GM12878 (cell line): ENCODE results near the gene SIX3. TPM values are rescaled to one million over a fixed set of nuclear protein-coding genes. Genes with fewer than 3 reads are reported as not detected.

Source experiments
- ATAC-seq: fragments of 200-7000 bp; cut with Tn5 transposase; 3 replicates; pipeline ENCODE4 v1.9.1; 2020; ENCODE audit warnings: mild to moderate bottlenecking, moderate library complexity
- BruUV-seq: library from RNA; stranded (reverse); fragments of 400-500 nt; replicated peaks from 2 replicates; lab custom pipeline; 2021; lab: Mats Ljungman, UMichigan
- CTCF ChIA-PET: fragments of 300-600 bp; sonication (Branson Sonifier 250); formaldehyde crosslinking; extraction: SDS; loops from one replicate; lab custom pipeline; 2021; ENCODE audit warnings: inconsistent platforms; lab: Yijun Ruan, JAX
- POLR2A ChIA-PET: fragments of 350-600 bp; formaldehyde crosslinking; extraction: SDS; loops from one replicate; lab custom pipeline; 2021; ENCODE audit warnings: inconsistent platforms; lab: Charles Lee
- RAD21 ChIA-PET: fragments of 300-600 bp; sonication (Branson Sonifier 250); formaldehyde crosslinking; loops from one replicate; lab custom pipeline; 2023; ENCODE audit warnings: antibody characterized with exemption; ENCODE audit not compliant: unreplicated experiment; lab: Charles Lee
- SMC1A ChIA-PET: fragments of 300-600 bp; sonication (Branson Sonifier 250); formaldehyde crosslinking; loops from one replicate; lab custom pipeline; 2023; ENCODE audit not compliant: unreplicated experiment, uncharacterized antibody; lab: Charles Lee
- DNase-seq: peaks from one replicate; pipeline ENCODE4 v3.0.0-alpha.2; 2011; ENCODE audit warnings: low read depth, low spot score
- FAIRE-seq: peaks from 3 replicates; lab custom pipeline; 2011; peaks lifted over from hg19 to GRCh38; lab: Jason Lieb, UNC
- H2AFZ ChIP-seq: 2 replicates; pipeline ENCODE4 v1.6.0; 2011; ENCODE audit warnings: low read depth, low read length, control low read depth; ENCODE audit not compliant: control insufficient read depth
- H3K27ac ChIP-seq: 2 replicates; pipeline ENCODE4 v1.5.1; 2011; ENCODE audit warnings: control low read depth; ENCODE audit not compliant: control insufficient read depth, insufficient read depth
- H3K27me3 ChIP-seq, 2 experiments: replicated peaks in 1 of 2; 2 replicates each; pipeline versions ENCODE4 v1.6.0 to v1.6.1; 2011; ENCODE audit warnings: low read length in 1 of 2; ENCODE audit not compliant: control insufficient read depth in 2 of 2, insufficient read depth in 2 of 2
- H3K36me3 ChIP-seq, 2 experiments: 2 replicates each; pipeline ENCODE4 v1.5.1; 2011; ENCODE audit warnings: low read length in 1 of 2; ENCODE audit not compliant: control insufficient read depth in 2 of 2, insufficient read depth in 2 of 2
- H3K4me1 ChIP-seq: 2 replicates; pipeline ENCODE4 v1.6.1; 2011; ENCODE audit warnings: mild to moderate bottlenecking, low read length, moderate library complexity, mixed read lengths; ENCODE audit not compliant: control insufficient read depth, insufficient read depth
- H3K4me2 ChIP-seq: 2 replicates; pipeline ENCODE4 v1.6.0; 2011; ENCODE audit warnings: control low read depth; ENCODE audit not compliant: control insufficient read depth, insufficient read depth
- H3K4me3 ChIP-seq: fragments of 200-600 bp; sonication (generic); 2 replicates; pipeline ENCODE4 v1.5.1; 2016
- H3K79me2 ChIP-seq: 2 replicates; pipeline ENCODE4 v1.6.0; 2011; ENCODE audit warnings: low read length; ENCODE audit not compliant: control insufficient read depth, insufficient read depth
- H3K9ac ChIP-seq: 2 replicates; pipeline ENCODE4 v1.8.0; 2011; ENCODE audit warnings: low read length, control low read depth, mixed read lengths; ENCODE audit not compliant: control insufficient read depth, insufficient read depth
- H3K9me3 ChIP-seq: replicated peaks from 3 replicates; pipeline ENCODE4 v1.5.1; 2011; ENCODE audit warnings: mild to moderate bottlenecking, low read length; ENCODE audit not compliant: control insufficient read depth, insufficient read depth
- H4K20me1 ChIP-seq: 2 replicates; pipeline ENCODE4 v1.6.0; 2011; ENCODE audit not compliant: control insufficient read depth, insufficient read depth
- ATF7 ChIP-seq: fragments of 450-650 bp; IDR thresholded peaks from 2 replicates; pipeline ENCODE4 v1.6.1; 2016; ENCODE audit warnings: low read depth, mild to moderate bottlenecking
- CBX3 ChIP-seq: fragments of 200-600 bp; sonication (generic); IDR thresholded peaks from 2 replicates; pipeline ENCODE4 v1.6.1; 2016; ENCODE audit warnings: low read depth, borderline replicate concordance
- CHD2 ChIP-seq: IDR thresholded peaks from 2 replicates; pipeline ENCODE4 v1.6.1; 2011; ENCODE audit warnings: low read depth, low read length, improper control_type of control experiment, borderline replicate concordance
- CREB1 ChIP-seq: IDR thresholded peaks from 2 replicates; pipeline ENCODE4 v1.6.1; 2012; ENCODE audit warnings: low read depth, mild to moderate bottlenecking, inconsistent platforms
- DPF2 ChIP-seq: fragments of 450-650 bp; IDR thresholded peaks from 2 replicates; pipeline ENCODE4 v1.6.1; 2017; ENCODE audit warnings: mild to moderate bottlenecking
- E2F8 ChIP-seq: fragments of 450-650 bp; IDR thresholded peaks from 2 replicates; pipeline ENCODE4 v1.6.1; 2018; ENCODE audit warnings: mild to moderate bottlenecking, low read depth, moderate library complexity; ENCODE audit not compliant: partially characterized antibody
- ESRRA ChIP-seq: IDR thresholded peaks from 2 replicates; pipeline ENCODE4 v1.6.1; 2012; ENCODE audit warnings: mild to moderate bottlenecking, low read length, improper control_type of control experiment
- MYB ChIP-seq: fragments of 150-350 bp; IDR thresholded peaks from 2 replicates; pipeline ENCODE4 v1.6.1; 2014; ENCODE audit warnings: mild to moderate bottlenecking, low read depth, low read length, borderline replicate concordance
- SIX5 ChIP-seq: IDR thresholded peaks from 2 replicates; pipeline ENCODE4 v1.6.1; 2011; ENCODE audit warnings: mild to moderate bottlenecking, low read depth, low read length, moderate library complexity; ENCODE audit not compliant: severe bottlenecking
- SMAD5 ChIP-seq: IDR thresholded peaks from 2 replicates; pipeline ENCODE4 v1.6.1; 2016; ENCODE audit warnings: antibody characterized with exemption, low read depth
- SPI1 ChIP-seq: IDR thresholded peaks from 2 replicates; pipeline ENCODE4 v1.6.1; 2011; ENCODE audit warnings: low read depth, mild to moderate bottlenecking, low read length, moderate library complexity, borderline replicate concordance; ENCODE audit not compliant: insufficient read depth
- SREBF1 ChIP-seq: IDR thresholded peaks from 2 replicates; pipeline ENCODE4 v1.6.1; 2012; ENCODE audit warnings: mild to moderate bottlenecking, low read length
- TCF3 ChIP-seq: IDR thresholded peaks from 2 replicates; pipeline ENCODE4 v1.6.1; 2012; ENCODE audit warnings: low read depth, mild to moderate bottlenecking, low read length, borderline replicate concordance; ENCODE audit not compliant: insufficient read depth
- ZNF207 ChIP-seq: fragments of 450-650 bp; IDR thresholded peaks from 2 replicates; pipeline ENCODE4 v1.6.1; 2014; ENCODE audit warnings: antibody characterized with exemption, mild to moderate bottlenecking, borderline replicate concordance
- ZNF217 ChIP-seq: fragments of 450-650 bp; IDR thresholded peaks from 2 replicates; pipeline ENCODE4 v1.6.1; 2017; ENCODE audit warnings: antibody characterized with exemption, mild to moderate bottlenecking
- ZNF622 ChIP-seq: fragments of 450-650 bp; IDR thresholded peaks from 2 replicates; pipeline ENCODE4 v1.6.1; 2017; ENCODE audit warnings: mild to moderate bottlenecking, inconsistent platforms
- in situ Hi-C: fragments of 300-500 bp; cut with MboI; formaldehyde crosslinking; loops from 9 replicates; pipeline ENCODE4 v1.14.3; 2018; ENCODE audit warnings: mixed read lengths
- intact Hi-C: fragments of 100-400 bp; cut with micrococcal nuclease; formaldehyde crosslinking; loops from one replicate; pipeline ENCODE4 v1.14.2; 2022; ENCODE audit not compliant: unreplicated experiment
- polyA plus RNA-seq, 11 experiments: library from polyadenylated mRNA; depleted of rRNA in 4 of 11; unstranded in 6 of 11; stranded (reverse) in 5 of 11; fragments of >200 nt; fragmentation: Nextera tagmentation in 4 of 11; fragmentation: Illumina TruSeq in 1 of 11; extraction: Ambion mirVana in 4 of 11; extraction: Trizol in 1 of 11; gene quantifications; 1 replicate in 1 of 11; 2 replicates in 10 of 11; pipeline versions ENCODE4 v1.2.1 to v1.2.3, GENCODE V29; 2011 to 2016; ENCODE audit warnings: inconsistent platforms in 2 of 11, missing spikeins in 2 of 11, low read depth in 1 of 11
- total RNA-seq, 4 experiments: library from RNA; depleted of rRNA in 3 of 4; stranded (reverse); fragments of >200 nt in 3 of 4; fragmentation: Illumina TruSeq in 1 of 4; extraction: Trizol in 1 of 4; gene quantifications; 2 replicates each; pipeline versions ENCODE4 v1.2.1 to v1.2.3, GENCODE V29; 2013 to 2021
- TF ChIP-seq, protein P1 (sequence below): fragments of 450-650 bp; IDR thresholded peaks from 2 replicates; pipeline ENCODE4 v1.6.1; 2017; ENCODE audit warnings: borderline replicate concordance

The SIX3 gene
- total and polyA plus RNA-seq, 10 of the 15 experiments (the other 5 are each of a cell fraction or from before 2014, with no cell fraction given) = 0.05 to 0.42 (median 0.13) TPM; not detected in 4

DNA sequence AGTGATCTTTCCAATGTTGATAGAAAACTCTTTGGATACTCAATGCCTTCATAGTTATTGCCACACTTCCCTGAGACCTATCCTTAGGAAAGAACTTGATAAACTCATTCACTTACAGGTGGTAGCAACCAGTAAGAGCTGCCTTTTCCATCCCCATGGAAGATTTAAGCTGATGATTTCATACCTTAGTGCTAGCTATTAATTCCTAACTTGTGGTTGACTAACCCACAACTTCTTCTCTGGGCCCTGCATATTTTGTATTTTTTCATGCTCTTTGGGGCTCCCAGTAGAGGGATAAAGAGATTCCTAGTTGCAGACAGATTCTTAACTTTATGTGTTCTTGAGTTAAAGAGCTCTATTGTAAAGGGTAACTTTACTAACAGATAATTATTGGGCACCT lies 25.2 kb upstream of the SIX3 start:
- POLR2A ChIA-PET = no interaction called here
- H3K9me3 ChIP-seq = no peaks in the 10 kb centered on the region; the same call in 2 of the 3 replicates
- H3K4me2 ChIP-seq = no peak overlapping the region
- no peak overlapping the region for H3K9ac ChIP-seq
- ATAC-seq (no peak), DNase-seq (no peak), FAIRE-seq (no peak)
- no peak overlapping the region for H3K4me3 ChIP-seq
- no peaks in the 10 kb centered on the region for H4K20me1 ChIP-seq
- H2AFZ ChIP-seq = no peak overlapping the region
- TF ChIP-seq SIX5 (no peak), SMAD5 (no peak), CREB1 (no peak), CHD2 (no peak), SREBF1 (no peak), TCF3 (no peak), CBX3 (no peak), ZNF207 (no peak), MYB (no peak), ZNF622 (no peak), ZNF217 (no peak), DPF2 (no peak), ESRRA (no peak), E2F8 (no peak), SPI1 (no peak), ATF7 (no peak)
- TF ChIP-seq, protein P1, sequence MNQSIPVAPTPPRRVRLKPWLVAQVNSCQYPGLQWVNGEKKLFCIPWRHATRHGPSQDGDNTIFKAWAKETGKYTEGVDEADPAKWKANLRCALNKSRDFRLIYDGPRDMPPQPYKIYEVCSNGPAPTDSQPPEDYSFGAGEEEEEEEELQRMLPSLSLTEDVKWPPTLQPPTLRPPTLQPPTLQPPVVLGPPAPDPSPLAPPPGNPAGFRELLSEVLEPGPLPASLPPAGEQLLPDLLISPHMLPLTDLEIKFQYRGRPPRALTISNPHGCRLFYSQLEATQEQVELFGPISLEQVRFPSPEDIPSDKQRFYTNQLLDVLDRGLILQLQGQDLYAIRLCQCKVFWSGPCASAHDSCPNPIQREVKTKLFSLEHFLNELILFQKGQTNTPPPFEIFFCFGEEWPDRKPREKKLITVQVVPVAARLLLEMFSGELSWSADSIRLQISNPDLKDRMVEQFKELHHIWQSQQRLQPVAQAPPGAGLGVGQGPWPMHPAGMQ = no peak
- H3K27me3 ChIP-seq = no peaks in the 10 kb centered on the region
- intact Hi-C loops (no loop called here), in situ Hi-C loops (no loop called here)
- SMC1A ChIA-PET = interaction anchor here (0.6 to 1.4 kb wide), 5 partner anchors 10 to 1007 kb away, joined by 3 to 4 read pairs (median 3); no protein-coding TSS in a partner anchor
- CTCF ChIA-PET = interaction anchor here (1.3 to 1.4 kb wide), 2 partner anchors 39 to 65 kb away, joined by 4 to 5 read pairs; no protein-coding TSS in a partner anchor
- no TSS peak for BruUV-seq
- H3K27ac ChIP-seq = no peak overlapping the region
- no peaks in the 10 kb centered on the region for H3K4me1 ChIP-seq
- RAD21 ChIA-PET = interaction anchor here (0.6 to 0.8 kb wide), 2 partner anchors 38 to 437 kb away, joined by 3 to 4 read pairs; no protein-coding TSS in a partner anchor
- H3K36me3 ChIP-seq = no peaks in the 10 kb centered on the region
- no peaks in the 10 kb centered on the region for H3K79me2 ChIP-seq
